Measurements from ENCODE around the gene RASA2. TPM values are rescaled to one million over a fixed set of nuclear protein-coding genes. Genes with fewer than 3 reads are reported as not detected.

RASA2 gene
- total RNA-seq, 4 donors from 2014 or later, result 23.2 to 34.1 (median 27.1) TPM

GRCh38 chr3:141452045-141452444 is 34.8 kb upstream of the RASA2 start:
- TF ChIP-seq CTCF (IDR thresholded peaks at IDR 0.05; ENCODE audit: low read depth), result no peak

- no peak for TF ChIP-seq CTCF (IDR thresholded peaks at IDR 0.05; ENCODE audit: low read depth)
These were observed 34.1 kb upstream of the RASA2 start for GRCh38 chr3:141452773-141453172.

- no peak for TF ChIP-seq CTCF (IDR thresholded peaks at IDR 0.05; ENCODE audit: low read depth)
These were observed 32.8 kb upstream of the RASA2 start for GRCh38 chr3:141454054-141454453.

GRCh38 chr3:141454906-141455602 is 31.8 kb upstream of the RASA2 start:
- TF ChIP-seq CTCF (IDR thresholded peaks at IDR 0.05; ENCODE audit: low read depth), result no peak

- no peak for TF ChIP-seq CTCF (IDR thresholded peaks at IDR 0.05; ENCODE audit: low read depth)
These were observed 31.1 kb upstream of the RASA2 start for GRCh38 chr3:141455603-141456300.

GRCh38 chr3:141456301-141456625 is 30.6 kb upstream of the RASA2 start:
- TF ChIP-seq CTCF (IDR thresholded peaks at IDR 0.05; ENCODE audit: low read depth), result no peak

GRCh38 chr3:141457624-141458236 is 29.1 kb upstream of the RASA2 start:
- TF ChIP-seq CTCF (IDR thresholded peaks at IDR 0.05; ENCODE audit: low read depth), result no peak

Measured in subcutaneous adipose tissue (tissue), 4 donors.